RCC 7860 (cell line): ENCODE data around the gene CNTNAP1.

Experiments used
- DNase-seq: peaks from one replicate; pipeline ENCODE4 v3.0.0-alpha.2; 2015; ENCODE audit warnings: low spot score
- FAIRE-seq: peaks from 2 replicates; lab custom pipeline; 2012; peaks lifted over from hg19 to GRCh38; lab: Jason Lieb, UNC

Gene CNTNAP1

GRCh38 chr17:42669977-42670788 lies 12.1 kb upstream of the CNTNAP1 start:
- no peak for FAIRE-seq
- no peak for DNase-seq

- DNase-seq = no peak
These were observed 11.3 kb upstream of the CNTNAP1 start for GRCh38 chr17:42670789-42671657.

GRCh38 chr17:42672038-42672437 lies 10.3 kb upstream of the CNTNAP1 start:
- FAIRE-seq (no peak), DNase-seq (no peak)

More at GRCh38 chr17:42670789-42671657, 11.3 kb upstream of the CNTNAP1 start:
- FAIRE-seq = no peak

- no peak for FAIRE-seq
- DNase-seq = no peak
These were observed 9.0 kb upstream of the CNTNAP1 start for GRCh38 chr17:42673266-42673884.

- DNase-seq (no peak), FAIRE-seq (no peak)
These were observed 8.2 kb upstream of the CNTNAP1 start for GRCh38 chr17:42673885-42674754.

GRCh38 chr17:42674755-42675347 lies 7.5 kb upstream of the CNTNAP1 start:
- FAIRE-seq (no peak), DNase-seq (no peak)

- FAIRE-seq = no peak
- DNase-seq = no peak
These were observed 6.9 kb upstream of the CNTNAP1 start for GRCh38 chr17:42675348-42675964.

- FAIRE-seq = no peak
These were observed 6.3 kb upstream of the CNTNAP1 start for GRCh38 chr17:42675965-42676423.

GRCh38 chr17:42676424-42677011 lies 5.8 kb upstream of the CNTNAP1 start, which contains the start of gene PLEKHH3:
Gene PLEKHH3 (minus strand): TSS chr17:42676994. CDS start chr17:42676563, 431 bp downstream.
- DNase-seq = peak; percentile 6
- FAIRE-seq = no peak

More at GRCh38 chr17:42675965-42676423, 6.3 kb upstream of the CNTNAP1 start:
- DNase-seq = peak; percentile 8

- peak; percentile 99 for DNase-seq
- peak; percentile 83 for FAIRE-seq
These were observed 5.1 kb upstream of the CNTNAP1 start for GRCh38 chr17:42677012-42677857.

GRCh38 chr17:42677921-42678781 lies 4.2 kb upstream of the CNTNAP1 start:
- peak; percentile 92 for DNase-seq

GRCh38 chr17:42678951-42679491 lies 3.3 kb upstream of the CNTNAP1 start:
- DNase-seq (peak; percentile 69), FAIRE-seq (no peak)

More at GRCh38 chr17:42677921-42678781, 4.2 kb upstream of the CNTNAP1 start:
- no peak for FAIRE-seq

- DNase-seq = peak; percentile 69
- no peak for FAIRE-seq
These were observed 2.6 kb upstream of the CNTNAP1 start for GRCh38 chr17:42679492-42680330.

GRCh38 chr17:42680331-42680808 lies 2.0 kb upstream of the CNTNAP1 start:
- DNase-seq = peak; percentile 18
- no peak for FAIRE-seq

GRCh38 chr17:42682722-42683403 lies 532 bp downstream of the CNTNAP1 start:
- DNase-seq (peak; percentile 28), FAIRE-seq (no peak)
